ENCODE results near the gene UPP1.
"Not testable (repeated sequence)": the region's sequence is repeated elsewhere in the genome, so short reads cannot be mapped to it uniquely, and the experiment has no call there.

UPP1 gene

DNA sequence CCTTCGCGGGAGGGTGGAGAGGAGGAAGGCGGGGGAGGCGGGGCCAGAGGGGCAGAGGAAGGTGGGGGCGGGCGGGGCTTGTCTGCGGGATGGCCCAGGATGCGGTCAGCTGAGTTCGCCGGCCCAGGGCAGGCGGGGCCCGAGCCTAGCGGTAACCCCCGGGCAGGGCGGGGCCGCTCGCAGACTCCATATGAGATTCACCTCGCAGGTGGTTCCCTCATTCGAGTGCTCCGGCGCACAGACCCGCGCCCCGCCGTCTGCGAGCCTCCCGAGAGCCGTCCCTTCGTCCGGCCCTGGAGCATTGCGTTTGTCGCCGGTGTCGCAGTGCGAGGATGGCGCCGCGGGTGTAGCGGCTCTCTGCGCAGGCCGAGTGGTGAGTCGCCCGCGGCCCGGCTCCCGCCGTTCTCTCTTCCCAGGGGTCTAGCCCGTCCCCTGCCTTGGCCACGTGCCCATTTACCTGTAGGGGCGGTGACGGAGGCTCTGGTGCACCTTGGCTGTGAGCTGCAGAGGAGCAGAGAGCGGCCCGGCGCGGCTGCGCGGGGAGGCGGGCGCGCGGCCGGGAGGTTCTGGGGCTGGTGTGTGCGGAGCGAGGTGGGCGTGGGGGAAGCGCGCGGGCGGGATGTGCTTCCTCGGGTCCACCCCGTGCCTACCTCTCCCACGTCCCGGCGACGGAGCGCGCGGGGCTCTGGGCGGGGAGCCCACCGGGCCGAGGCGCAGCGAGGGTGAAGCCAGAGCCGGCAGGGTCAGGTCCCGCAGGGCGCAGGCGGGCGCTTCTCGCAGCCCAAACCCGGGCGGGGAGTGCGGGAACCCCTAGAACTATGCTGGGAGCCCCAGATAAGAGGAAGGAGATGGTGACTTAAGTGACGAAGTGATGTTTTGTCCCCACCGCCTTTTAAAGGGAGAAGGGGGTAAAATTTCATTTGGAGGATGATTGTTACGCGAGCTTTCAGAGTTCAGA lies at the start of gene UPP1:
Gene UPP1 (plus strand): TSS at position 220 of the 958 bp plus-strand sequence. CDS start 5,519 bp downstream, outside the sequence.
- peak; percentile 28 for DNase-seq

DNA sequence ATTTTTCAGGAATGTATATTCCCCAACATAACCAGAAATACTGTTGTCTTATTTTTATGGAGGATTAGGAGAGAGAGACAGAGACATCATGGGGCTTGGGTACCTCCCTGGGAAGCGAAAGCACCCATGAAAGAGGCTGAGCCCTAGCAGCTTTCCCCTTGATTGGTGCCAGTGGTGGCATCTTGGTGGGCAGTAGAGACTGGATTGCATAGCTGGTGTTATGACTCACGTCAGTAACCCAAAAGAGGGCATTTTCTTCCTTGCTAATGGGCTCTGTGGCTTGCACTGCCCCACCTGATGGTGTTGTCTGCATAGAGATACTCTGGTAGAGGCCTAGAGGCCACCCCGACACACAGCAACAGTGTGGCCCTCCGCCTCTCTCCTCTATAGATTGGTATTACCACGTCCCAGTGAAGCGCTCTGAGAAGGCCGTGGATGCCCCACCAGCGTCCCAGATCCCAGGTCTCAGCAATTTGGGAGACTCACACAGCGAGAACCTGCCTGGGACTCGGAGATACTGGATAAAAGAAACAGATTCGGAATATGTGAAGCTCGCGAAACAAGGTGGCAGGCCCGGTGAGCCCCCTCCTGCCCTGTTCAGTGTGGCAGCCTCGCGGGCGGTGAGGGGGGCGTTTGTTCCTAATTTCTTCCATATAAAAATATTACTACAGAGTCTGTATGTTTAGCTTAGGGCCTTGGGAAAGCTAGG lies 48.0 kb upstream of the UPP1 start:
- DNase-seq, result no peak

DNA sequence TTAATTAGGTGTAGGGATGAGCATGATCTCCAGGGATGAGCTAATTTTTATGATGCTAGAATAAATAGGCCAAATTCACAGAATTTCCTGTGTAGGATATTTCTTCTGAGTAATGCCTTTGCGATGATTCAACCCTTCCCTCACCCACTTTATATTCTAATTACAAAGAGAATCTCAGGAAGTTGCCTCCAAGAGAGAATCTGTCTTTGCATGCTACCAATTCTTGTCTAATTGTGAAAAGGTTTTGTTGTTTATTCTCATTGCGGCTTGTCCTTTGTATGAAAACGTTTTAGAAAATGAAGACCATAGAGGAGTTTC lies 47.5 kb upstream of the UPP1 start:
- no peak for DNase-seq

DNA sequence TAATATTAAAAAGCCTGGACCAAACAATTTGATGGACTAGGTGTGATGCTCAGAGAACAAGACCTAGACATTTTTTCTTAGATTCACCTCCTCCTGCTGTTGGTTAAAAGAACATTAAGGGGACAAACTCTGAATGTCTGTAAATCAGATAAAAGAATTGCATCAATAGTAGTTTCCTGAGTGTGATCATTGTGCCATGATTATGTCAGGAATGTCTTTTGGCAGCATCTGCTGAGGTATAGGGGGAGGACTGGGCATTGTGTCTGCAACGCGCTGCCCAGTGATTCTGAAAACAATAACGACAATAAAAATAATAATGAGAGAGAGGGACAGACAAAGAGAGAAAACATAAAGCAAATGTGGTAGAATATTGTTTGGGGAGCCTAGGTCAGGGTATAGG lies 46.8 kb upstream of the UPP1 start:
- DNase-seq, result no peak

DNA sequence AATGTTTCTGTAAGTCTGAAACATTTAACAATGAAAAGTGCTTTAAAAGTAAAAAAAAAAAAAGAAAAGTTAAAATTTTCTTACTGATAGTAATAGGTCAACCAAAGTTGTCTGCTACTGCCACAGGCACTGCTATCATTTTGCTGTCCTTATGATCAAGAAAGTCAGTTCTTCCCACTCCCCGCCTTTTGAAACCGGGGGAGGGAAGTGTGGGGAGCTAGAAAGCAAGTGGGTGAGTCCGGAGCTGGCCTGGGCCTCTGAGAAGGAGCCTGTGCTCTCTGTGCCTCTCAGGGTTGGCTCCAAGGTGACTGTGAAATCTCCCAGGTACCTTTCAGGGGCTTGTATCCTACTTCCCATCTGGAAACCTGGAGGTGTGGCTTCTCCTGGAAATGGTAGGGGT lies 46.4 kb upstream of the UPP1 start:
- no peak for DNase-seq

DNA sequence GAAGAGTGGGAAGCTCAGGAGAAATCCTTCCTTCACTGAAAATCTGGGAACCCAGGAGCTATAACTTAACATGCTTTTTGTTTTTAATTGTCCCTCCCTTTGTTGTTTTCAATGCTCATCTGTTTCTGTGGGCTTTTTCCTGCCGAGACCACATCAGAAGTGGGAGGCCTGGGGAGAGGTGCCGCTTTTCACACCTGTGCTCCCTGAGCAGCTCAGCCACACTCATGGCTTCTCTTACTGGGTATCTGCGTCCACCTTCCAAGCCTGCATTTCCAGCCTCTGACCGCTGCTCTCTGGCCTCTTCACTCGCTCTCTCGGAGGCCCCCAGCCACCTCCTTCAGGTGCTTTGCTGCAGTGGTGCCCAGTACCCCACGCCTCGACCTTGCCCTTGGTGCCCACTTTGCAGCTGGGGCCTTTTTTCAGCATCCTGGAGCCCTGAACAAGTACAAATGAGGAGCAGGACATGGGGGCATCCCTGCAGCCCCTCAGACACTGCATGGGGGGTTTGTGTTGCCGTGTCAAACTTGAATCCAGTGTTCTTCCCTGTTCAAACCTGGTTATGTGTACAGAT lies 43.8 kb upstream of the UPP1 start:
- no peak for DNase-seq

DNA sequence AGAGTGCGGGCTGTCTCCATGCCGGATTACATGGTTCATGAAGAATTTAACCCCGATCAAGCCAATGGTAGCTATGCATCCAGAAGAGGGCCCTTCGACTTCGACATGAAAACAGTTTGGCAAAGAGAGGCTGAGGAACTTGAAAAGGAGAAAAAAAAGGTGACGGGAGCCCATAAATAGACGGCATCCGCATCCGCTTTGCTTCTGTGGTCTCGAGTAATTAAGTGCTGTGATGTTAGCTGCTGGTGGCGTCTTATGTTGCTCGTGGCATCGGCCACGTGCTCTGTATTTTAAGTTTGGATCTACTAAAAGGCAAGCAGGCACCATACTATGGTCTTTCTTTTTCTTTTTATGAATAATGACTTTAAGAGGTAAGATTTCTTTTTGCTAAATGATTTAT lies 42.6 kb upstream of the UPP1 start:
- no peak for DNase-seq

DNA sequence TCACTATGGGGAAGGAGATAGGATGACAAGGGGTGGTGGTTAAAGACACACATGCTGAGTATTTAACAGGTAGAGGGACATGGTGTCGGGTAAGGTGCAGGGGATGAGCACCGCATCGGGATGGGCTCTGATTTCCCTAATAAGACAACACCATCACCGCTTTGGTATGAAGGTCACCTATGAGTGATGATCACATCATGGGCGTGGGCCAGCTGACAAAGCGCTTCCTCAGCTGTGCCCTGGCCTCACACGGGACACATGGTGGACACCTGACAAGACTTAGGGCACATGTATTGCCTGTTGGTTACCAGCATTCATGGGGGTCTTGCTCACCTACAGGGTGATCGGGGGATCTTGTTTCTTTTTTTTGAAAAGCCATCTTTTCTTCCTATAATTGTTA lies 41.0 kb upstream of the UPP1 start:
- no peak for DNase-seq

DNA sequence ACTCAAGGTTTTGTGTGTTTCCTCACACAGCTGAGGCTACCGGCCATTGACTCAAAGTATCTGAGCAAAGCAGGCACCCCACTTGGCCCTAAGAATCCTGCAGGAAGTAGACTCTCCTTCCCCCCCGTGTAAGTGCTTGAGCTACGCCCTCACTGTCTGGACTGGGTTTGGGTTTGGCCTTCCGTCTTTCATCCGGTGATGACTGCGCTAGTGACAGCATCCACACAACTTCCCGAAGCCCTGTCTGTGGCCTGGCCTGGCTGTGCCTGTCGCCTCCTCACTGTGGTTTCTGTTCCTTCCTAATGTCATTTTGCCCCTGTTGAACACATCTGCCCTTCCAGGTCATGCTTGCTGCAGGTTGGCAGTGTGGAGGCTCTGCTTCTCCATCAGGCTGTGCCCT lies 39.2 kb upstream of the UPP1 start:
- DNase-seq, result no peak

DNA sequence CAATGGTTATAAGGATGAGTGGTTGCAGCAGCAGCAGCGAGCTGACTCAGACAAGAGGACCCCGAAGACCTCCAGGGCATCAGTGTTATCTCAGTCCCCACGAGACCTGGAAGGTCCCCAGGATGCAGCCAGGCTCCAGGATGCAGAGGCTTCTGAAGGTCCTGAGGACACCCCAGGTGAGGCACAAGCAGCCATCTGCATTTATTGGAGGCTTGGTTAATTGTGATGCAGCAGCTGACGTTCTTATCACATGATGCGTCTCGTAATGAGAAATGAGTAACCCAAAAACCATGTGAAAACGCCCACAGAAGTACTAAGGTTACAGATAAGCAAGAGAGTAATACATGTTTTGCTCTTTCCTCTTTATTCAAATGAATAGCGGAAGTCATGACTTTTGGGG lies 36.3 kb upstream of the UPP1 start:
- DNase-seq, result no peak

DNA sequence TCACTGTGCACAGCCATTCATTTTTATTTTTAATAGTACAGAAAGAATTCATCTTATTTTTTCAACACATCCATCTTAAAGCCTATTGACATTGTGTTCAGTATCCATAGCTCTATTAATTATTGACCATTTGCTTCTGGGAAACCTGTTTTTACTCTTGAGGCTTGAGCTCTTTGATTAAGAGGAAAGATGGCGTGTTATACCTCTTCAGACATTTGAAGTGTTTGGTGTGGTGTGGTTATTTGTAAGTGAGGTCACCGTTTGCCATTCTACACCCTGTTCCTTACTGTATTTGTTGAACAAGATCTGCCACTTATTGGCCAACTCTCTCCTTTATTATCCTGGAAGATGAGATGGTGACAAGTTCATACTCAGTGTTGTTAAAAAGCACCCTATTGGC lies 35.3 kb upstream of the UPP1 start:
- no peak for DNase-seq

DNA sequence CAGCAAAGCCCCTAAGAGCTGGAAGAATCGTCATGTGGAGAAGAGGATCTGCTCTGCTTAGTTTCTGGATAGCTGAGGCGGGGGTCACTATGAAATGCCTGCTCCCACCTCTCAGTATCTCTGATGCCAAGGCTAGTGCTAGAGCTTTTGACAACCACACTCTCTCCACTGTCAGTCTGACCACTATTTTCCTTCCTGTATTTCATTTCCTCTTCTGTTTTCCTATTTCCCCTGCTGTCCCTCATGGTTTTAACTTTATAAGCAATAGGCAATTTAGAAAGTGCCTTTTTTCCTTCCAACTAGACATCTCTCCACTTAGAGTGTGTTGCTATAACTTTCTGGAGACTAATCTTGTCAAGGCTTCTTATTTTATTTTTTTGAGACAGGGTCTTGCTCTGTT lies 30.1 kb upstream of the UPP1 start:
- no peak for DNase-seq

DNA sequence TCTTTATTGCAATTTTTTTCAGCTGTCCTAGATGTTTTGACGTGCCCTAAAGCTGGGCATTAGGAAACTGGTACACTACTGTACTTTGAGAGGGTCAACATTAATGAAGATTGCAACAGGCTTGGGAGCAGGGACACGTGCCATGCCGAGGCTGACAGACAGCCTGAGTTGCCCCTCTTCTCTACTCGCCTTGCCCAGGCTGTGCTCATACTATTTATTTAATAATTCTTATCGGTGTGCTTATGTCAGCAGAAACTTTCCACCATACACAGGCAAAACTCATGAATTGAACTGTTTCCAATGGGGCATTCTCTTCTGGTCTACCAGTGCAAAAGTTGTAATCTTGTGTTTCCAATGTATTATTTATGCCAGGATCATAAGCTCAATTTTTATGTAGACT lies 29.4 kb upstream of the UPP1 start:
- DNase-seq, result no peak

DNA sequence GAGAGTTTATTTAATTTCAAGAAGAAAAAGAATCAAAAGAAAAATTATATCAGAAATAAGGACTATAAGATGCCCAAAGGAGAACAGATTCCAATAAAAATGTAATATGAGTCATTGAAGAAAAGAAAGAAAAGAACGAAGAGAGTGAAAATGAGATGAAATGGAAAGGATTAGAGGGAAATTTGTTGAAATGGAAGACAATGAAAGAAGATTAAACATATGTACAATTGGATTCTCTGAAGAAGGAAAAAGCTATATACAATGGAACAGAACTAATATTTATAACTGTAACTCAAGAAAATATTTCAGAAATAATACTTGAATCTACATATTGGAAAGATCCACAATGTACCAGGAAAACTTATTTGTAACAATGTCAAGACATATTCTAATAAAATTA lies 25.1 kb upstream of the UPP1 start:
- DNase-seq, result no peak

DNA sequence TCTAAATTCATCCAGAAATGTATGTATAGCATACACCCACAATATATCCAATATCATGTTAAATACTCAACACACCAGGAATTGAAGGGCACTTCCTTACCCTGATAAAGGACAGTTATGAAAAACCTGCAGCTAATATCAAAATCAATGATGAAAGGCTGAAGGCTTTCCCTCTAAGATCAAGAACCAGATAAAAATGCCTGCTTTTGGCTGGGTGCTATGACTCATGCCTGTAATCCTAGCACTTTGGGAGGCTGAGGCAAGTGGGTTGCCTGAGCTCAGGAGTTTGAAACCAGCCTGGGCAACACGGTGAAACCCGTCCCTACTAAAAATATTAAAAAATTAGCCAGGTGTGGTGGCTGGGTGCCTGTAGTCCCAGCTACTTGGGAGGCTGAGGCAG lies 21.6 kb upstream of the UPP1 start:
- no peak for DNase-seq

DNA sequence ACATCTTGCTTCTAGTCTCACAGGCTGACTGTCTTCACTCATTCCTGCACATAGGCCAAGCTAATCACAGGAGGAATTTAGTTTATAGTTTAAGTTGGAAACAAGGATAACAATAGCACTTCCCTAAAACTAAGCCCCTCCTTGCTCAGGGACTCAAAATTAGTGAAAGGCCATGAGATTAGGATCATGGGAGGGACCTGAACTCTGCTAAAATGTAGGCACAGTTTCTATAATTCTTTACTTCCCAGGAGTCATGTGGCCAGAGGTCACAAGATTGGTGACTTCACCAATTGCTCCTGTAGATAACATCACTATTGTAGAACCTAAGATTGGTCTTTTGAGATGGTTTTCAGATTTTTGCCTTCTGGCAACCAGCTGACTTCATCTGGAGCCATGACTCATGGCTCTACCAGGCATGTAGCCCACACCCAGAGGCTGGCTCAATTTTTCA lies 14.8 kb upstream of the UPP1 start:
- DNase-seq, result no peak

DNA sequence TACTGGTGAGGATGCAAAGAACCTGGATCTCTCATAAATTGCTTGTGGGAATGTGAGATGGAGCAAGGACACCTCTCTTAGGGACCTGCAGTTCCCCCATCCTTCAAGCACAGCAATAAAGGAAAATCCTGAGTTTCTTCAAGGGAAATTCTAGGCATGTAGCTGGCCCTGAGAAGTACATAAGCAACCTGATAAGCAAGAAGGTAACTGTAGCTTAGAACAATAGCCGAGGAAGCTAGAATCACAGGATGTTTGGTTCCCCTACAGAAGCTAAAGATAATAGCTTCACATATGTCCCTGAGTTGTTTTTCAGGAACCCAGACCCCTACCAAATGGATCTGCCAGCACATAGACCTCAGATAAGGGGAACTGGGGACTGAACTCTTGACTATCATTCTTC lies 11.6 kb upstream of the UPP1 start:
- no peak for DNase-seq

DNA sequence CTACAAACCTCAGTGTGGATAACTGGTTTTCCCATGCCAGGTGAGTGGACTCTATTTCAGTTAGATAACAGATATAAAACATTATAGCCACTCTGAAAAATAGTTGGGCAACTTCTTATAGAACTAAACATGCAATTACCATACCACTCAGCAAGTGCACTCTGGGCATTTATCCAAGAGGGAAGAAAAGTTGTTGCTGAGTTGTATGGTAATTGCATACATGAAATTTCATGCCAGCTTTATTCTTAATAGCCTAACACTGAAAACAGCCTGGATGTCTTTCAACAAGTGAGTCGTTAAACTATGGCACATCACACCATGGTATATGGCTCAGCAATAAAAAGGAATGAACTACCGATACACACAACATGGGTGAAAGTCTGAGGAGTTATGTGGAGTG lies 10.6 kb upstream of the UPP1 start:
- no peak for DNase-seq

DNA sequence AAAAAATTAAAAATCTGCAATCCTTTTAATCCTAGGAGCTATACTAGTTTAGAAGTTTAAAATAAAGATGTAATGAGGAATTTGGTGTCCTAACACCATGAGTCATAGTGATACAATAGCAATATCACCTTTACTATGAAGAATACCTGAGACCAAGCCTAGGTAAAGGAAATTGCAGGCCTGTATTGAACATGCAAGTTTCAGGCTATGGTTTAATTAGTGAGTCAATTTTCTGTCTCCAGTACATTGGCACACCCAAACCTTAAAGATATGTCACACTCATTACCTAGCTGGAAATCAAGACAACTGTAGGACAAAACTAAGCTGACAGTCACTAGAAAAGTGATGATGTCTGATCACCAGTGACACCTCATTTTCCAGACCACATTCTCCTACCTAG lies 6.7 kb upstream of the UPP1 start:
- DNase-seq, result not testable (repeated sequence)

DNA sequence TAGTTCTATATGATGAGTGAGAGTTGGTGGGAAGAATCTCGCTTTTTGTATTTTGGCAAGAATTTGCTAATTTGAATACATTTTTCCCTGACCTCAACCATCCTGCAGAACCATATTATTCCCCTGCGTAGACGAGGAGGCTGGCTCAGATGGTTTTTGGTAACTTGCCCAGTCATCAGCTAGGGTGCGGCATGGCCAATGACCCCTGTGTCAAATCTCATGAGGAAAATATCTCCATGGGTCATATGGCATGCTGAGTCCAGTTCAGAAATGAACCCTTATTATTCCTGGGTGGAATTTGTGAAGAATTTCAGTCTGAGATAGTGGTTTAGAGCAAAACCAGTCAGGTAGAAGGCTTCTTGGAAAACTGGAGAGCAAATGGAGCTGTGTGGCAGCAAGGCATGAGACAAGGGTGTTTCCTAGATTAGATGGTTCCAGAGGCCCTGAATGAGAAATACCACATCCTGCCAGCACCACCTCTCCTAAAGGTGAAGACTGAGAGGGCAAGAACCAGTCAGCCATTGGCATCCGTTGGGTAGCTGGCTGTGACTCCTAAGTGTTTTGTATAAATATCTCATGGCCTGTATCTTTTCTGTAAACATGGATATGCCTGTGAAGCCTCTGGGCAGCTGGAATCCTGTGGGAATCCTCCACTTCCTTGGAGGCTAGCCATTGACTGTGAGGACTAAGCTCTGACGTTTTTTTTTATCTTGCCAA lies 5.8 kb upstream of the UPP1 start:
- no peak for DNase-seq

DNA sequence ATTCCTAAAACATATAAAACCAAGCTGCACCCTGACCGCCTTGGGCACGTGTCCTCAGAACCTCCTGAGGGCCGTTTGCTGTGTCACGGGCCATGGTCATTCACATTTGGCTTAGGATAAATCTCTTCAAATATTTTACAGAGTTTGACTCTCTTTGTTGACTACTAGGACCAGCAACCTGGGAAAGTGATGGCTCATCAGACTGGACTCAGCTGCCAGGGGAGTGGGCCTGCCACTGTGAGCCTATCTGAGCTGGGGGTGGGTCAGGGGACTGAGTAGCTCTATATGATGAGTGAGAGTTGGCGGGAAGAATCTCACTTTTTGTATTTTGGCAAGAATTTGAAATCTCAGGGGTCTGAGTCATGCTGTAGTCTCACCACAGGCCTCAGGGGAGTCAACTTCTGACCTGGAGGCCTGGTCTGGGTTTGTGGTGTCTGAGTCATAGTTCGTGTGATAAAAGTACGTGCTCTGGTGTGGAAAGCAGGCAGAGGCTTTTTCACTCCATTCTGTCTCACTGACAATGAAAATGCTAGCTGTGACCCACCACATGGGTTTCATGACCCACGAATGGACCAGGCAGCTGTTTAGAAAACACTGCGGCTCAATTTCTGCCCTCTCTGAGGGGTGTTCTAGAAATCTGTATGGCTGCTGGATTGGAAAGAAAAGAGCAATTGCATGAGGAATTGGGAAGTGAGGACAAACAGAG lies 4.2 kb upstream of the UPP1 start:
- no peak for DNase-seq

DNA sequence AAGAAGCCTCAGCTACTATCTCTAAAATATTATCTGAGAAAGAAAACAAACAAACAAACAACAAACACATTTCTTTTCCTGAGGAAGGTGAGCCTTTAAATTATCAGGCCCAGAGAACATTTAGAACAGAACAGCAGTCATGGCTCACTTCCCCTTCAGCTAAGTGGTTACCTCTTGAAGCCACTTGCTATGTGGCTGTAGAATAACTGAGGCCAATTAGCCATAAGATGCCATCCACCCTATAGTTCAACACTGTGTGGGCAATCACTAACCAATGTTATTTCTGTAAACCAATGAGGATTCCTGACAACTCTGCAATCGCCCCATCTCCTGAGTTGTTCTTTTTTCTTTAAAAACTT lies 3.7 kb upstream of the UPP1 start:
- no peak for DNase-seq

DNA sequence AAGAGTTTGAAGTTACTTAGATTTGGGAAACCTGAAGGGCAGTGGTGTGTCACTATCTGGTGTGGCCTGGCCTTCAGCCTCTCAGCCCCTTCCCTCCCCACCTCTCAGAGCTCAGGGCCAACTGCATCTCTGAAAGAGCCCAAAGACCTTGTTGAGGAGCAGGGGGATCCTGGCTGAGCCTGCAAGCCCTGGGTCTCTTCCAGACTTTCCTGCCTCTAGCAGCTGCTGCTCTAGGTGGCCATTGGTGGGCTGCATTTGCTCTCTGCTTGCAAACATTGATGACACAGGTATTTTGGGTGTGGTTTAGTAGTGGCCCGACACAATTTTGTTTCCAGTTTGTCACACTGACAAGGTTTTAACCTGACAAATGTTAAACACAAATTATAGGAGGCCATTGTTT lies 3.1 kb upstream of the UPP1 start:
- no peak for DNase-seq
